ENCODE data around the gene RRP12.
"Not testable (repeated sequence)": the region's sequence is repeated elsewhere in the genome, so short reads cannot be mapped to it uniquely, and the experiment has no call there.

The RRP12 gene

DNA sequence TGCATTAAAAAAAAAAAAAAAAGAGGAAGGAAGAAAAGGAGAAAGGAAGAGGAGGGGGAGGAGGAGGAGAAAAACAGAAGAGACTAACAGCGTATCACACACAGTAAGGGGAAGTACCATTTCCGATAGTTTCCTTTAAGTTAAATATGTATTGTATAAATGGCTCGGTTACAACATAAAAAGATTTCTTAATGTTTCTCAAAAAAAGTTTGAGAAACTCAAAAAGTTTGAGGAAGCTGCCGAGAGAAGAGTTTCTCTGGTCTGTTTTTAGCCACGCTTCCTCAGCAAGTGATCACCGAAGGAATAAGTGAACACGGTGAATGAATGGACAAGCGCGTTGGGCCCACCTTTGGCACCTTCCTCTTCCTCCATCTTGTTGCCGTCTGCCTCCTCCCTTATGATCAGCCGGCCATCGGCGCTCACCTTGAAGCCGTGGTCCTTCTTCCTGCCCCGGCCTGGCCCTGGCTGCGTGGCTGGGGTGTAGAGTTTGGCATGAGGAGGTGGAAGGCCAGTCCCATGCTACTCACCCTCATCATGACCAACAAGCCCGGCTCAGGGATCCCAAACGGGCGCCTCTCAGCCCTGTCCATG, 35.3 kb downstream of the RRP12 start:
- DNase-seq (ENCODE audit: low read depth), result no peak

- no peak for DNase-seq (ENCODE audit: low read depth)
These were observed 38.1 kb downstream of the RRP12 start for GRCh38 chr10:97363071-97363470.

DNA sequence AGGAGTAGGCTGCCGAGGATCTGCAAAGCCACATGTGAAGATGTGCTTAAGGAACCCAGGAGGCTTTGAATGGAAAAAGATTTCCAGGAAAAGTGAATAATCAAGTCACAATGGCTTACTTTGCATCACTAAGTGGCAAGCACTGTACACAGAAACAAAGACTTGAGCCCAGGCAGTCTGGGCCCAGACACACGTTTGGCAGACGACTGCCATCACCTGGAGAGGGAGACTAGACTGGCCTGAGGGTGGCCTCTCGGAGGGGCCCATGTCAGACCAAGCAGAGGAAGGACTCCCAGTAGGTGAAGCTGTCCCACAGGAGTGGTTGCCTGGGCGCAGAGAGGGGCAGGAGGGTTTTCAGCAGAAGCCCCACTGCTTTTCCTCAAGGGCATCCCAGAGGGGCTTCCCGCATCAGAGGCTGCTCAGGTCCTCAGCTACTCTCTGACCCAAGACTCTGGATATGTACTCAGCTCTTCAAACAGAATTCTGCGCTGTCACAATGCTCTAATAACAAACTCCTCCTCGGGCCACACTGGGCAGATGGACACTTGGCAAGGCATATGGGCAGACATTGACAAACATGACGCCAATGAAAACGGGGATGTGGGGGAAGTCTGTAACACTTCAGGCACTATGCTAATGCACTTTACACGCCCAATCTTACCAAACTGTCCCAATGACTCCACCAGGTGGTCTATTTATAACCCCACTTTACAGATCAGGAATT, 38.7 kb downstream of the RRP12 start:
- no peak for DNase-seq (ENCODE audit: low read depth)

DNA sequence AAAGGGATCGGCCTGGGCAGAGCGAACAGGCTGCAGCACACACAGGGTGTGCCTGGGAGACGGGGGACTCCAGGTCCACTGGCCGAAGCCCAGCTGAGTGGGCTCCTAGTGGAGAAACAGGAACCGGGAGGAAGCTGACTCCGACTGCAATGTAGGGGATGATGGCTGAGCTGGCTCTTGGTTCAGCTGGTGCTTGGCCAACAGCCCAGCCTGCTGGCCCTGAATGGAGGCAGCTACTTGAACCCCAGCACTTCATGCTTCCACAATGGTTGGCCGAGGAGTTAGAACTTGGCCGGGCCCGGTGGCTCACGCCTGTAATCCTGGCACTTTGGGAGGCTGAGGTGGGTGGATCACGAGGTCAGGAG, 39.6 kb downstream of the RRP12 start:
- DNase-seq (ENCODE audit: low read depth), result no peak

DNA sequence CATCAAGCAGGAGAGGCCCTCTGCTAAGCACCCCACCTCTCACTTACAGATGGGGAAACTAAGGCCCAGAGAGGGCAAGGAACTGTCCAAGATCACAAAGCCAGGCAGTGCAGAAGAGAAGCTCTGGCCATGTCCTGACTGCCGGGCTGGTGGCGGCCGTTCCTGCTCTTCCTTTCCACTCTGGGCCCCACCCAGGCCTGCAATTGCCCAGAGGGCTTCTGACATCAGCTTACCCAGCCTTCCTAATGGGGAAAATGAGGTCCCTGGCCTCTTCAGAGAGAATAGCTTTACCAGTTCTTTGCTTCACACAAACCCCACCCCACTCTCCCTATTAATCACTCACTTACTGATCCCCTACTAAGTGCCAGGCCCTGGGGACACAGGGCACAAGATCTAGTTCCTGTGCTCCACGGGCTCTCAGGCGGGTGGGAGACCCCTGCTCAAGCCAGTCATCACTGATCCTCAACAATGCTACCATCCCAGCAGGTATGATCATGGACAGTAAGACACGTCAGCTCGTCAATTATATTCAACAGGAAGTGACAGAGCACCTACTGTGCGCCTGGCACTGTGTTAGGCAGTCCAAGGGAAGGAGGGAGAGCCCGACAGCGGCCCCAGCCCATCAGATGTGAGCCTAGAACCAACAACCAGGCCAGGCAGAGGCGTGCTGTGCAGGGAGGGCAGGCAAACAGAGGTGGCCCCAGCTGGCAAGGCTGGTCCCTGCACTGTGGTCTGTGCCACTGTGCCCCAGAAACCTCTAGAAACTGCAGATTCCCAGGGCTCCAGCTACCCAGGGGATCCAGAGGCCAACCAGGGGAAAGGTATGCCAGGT, 40.2 kb downstream of the RRP12 start:
- no peak for DNase-seq (ENCODE audit: low read depth)

DNA sequence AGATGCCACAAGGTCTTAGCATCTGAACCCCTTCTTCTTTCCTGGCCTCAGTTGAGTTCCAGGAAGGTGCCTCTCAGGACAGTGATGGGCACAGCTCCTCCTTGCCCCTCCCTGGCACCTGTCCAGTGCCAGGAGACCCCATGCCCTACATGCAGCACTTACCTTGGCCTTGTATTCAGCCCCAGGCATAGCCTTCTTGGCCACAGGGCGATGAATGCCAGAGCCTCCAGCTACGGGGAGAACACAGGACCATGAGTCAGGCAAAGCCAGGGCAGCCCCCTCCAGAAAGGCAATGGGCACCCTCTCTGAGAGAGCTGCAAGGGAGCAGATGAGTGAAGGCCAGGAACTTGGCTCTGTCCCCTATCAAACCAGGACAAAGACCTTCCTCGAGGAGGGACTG, 42.4 kb downstream of the RRP12 start:
- no peak for DNase-seq (ENCODE audit: low read depth)

GRCh38 chr10:97358349-97358748, 42.8 kb downstream of the RRP12 start:
- no peak for DNase-seq (ENCODE audit: low read depth)

- DNase-seq (ENCODE audit: low read depth), result no peak
These were observed 44.2 kb downstream of the RRP12 start for GRCh38 chr10:97356918-97357317.

DNA sequence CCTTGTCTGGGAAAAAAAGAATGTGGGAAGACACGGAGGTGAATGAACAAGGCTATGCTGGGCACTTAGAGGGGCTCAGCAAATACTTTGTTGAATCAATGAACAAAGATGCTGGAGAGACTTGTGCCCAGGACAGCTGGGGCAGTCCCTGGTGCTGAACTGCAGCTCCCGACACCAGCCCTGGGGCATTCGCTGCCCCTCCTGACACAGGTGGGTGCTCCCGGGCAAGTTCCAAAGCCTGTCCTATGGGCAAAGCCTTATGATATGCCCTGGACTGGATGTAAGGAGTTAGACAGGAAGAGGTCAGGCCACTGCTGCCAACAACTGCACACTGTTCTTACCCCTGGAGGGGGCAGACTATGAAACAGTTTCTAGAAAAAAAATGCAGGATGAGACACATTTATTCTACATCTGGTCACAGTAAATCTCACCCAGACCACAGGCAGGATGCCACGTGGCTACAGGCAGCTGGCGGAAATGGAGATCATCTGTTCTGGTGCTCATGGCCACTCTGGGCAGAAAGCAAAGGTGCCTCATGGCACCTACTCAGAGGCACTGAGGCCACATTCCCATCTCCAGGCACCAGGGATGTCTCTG, 44.7 kb downstream of the RRP12 start:
- DNase-seq (ENCODE audit: low read depth), result no peak

DNA sequence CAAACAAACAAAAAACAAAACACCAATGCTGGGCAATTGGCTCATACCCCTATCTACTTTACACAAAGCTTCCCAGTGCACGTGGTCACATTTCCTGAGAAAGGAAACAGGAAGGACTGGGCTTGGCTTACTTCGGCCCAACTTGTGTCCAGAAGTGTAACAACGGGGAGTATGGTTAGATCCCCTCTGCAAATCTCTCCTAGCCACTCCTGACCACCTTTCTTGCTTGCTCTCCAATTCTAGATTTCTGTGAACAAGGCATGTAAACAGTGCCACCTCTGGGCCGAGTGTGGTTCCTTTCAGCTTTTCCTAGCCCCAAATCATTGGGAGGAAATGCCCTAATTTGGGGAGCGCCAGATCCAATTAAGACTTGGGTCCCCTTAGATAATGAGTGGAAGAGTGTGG, 45.6 kb downstream of the RRP12 start:
- no peak for DNase-seq (ENCODE audit: low read depth)

DNA sequence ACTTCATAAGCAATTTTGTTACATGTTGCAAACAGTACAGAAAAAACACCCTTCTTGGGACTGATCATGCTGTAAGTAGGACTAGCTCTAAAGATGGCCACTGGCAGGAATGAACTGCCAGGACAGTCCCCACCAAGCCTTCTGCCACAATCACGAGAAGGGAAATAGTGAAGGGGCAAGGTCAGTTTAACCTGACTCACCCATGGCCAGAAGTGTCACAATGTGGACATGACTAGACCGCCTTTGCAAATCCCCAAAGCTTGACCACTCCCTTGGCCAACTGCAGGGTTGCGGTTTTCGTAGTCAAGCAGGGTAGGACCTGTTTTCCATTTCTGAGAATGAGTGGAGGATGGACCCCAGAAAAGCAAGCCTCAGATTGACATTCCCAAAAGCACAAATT, 47.2 kb downstream of the RRP12 start:
- DNase-seq (ENCODE audit: low read depth), result no peak

DNA sequence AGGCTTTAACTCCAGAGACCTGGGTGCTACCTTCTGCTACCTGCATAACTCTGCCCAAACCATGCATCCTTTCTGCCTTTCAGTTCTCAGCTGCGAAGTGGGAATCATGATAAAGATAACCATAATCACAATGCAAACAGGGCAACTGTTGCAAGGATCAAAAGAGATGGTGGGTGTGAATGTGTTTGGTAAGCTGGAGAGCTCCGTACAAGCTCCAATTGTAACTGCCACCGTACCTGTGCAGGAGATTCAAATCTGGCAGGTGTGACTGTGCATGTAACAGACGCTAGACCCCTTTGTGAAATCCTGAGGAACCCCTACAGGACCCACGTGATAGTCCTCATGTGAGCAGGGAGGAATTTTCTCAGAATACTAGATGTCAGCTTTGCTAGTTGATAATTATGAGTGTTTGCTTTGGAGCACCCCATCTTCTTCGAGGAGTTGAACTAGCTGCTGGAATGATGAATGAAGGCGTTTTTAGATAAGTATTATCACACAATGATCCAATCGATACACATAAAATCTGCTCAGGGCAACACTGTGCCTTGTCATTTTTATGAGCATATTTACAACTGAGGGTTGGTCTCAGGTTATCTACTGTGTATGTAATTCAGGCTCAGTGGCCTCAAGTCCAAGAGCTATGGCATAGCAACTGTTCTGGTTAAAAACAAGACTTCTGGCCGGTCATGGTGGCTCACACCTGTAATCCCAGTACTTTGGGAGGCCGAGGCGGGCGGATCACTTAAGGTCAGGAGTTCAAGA, 51.2 kb downstream of the RRP12 start:
- DNase-seq (ENCODE audit: low read depth), result no peak

- DNase-seq (ENCODE audit: low read depth), result no peak
These were observed 53.8 kb downstream of the RRP12 start for GRCh38 chr10:97347317-97347716.

GRCh38 chr10:97343664-97344063, 57.5 kb downstream of the RRP12 start:
- DNase-seq (ENCODE audit: low read depth), result not testable (repeated sequence)

- no peak for DNase-seq (ENCODE audit: low read depth)
These were observed 59.7 kb downstream of the RRP12 start for GRCh38 chr10:97341416-97341815.

DNA sequence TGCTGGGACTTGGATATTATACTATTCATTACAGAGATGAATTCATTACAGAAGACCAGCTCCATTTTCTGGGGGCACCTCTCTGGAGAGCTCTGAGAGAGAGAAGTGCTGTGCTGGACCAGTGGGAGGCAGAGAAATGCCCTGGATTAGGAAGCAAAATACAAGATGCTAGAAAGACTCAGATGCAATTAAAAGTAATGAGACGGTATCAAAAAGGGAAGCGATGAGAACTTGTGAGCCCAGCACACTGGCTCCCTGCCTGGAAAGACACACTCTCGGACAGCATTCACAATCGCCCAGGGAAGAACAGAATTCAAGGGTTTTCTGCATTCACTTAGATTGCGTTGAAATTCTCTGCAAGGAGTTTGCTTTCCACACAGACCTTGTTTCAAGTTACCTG, 63.1 kb downstream of the RRP12 start:
- DNase-seq (ENCODE audit: low read depth), result no peak

- no peak for DNase-seq (ENCODE audit: low read depth)
These were observed 64.0 kb downstream of the RRP12 start for GRCh38 chr10:97336942-97337831.

GRCh38 chr10:97336446-97336845, 64.7 kb downstream of the RRP12 start:
- no peak for DNase-seq (ENCODE audit: low read depth)

- DNase-seq (ENCODE audit: low read depth), result no peak
These were observed 65.1 kb downstream of the RRP12 start for GRCh38 chr10:97336006-97336405.

GRCh38 chr10:97335188-97335619, 65.9 kb downstream of the RRP12 start:
- DNase-seq (ENCODE audit: low read depth), result no peak

All from stimulated activated CD8-positive, alpha-beta memory T cell treated with anti-CD3 and anti-CD28 coated beads, Interleukin-4, amount 100 ng/mL, for 24 hours (primary cell).